Pancreas (tissue), 10 donors: ENCODE data around the gene MEX3A. TPM values are rescaled to one million over a fixed set of nuclear protein-coding genes. Genes with fewer than 3 reads are reported as not detected.

Experiments used
- ATAC-seq, 4 donors: fragments of 200-7000 bp; cut with Tn5 transposase; one replicate each; pipeline versions ENCODE4 v1.8.0 to v1.9.1; 2020; ENCODE audit warnings: mild to moderate bottlenecking in 4 of 4, moderate library complexity in 4 of 4
- DNase-seq, 6 donors: peaks; one replicate each; pipeline ENCODE4 v3.0.0-alpha.2; 2020
- FAIRE-seq: peaks from 2 replicates; lab custom pipeline; 2012; peaks lifted over from hg19 to GRCh38; lab: Jason Lieb, UNC
- H3K27ac ChIP-seq, 4 donors: fragments of 200-600 bp; sonication (generic); 1 replicate in 3 of 4; 2 replicates in 1 of 4; pipeline versions ENCODE4 v1.5.0 to v1.8.0; 2020
- H3K27me3 ChIP-seq, 4 donors: fragments of 200-600 bp; one replicate each; pipeline ENCODE4 v1.8.0; 2021
- H3K36me3 ChIP-seq, 3 donors: fragments of 200-600 bp; sonication (generic) in 1 of 3; one replicate each; pipeline versions ENCODE4 v1.5.0 to v1.8.0; 2020 to 2021
- H3K4me1 ChIP-seq, 3 donors: fragments of 200-600 bp; one replicate each; pipeline ENCODE4 v1.8.0; 2021
- H3K4me3 ChIP-seq, 4 donors: fragments of 200-600 bp; sonication (generic) in 2 of 4; one replicate each; pipeline versions ENCODE4 v1.5.0 to v1.8.0; 2020 to 2021
- H3K9me3 ChIP-seq, 4 donors: fragments of 200-600 bp; one replicate each; pipeline ENCODE4 v1.8.0; 2021
- WGBS, 2 donors: extraction: QIAGEN DNeasy Blood & Tissue Kit; methylation state at CpG; one replicate each; pipeline ENCODE4 v1.1.7; 2013; 5-methylcytosine and 5-hydroxymethylcytosine counted together
- intact Hi-C, 3 donors: fragments of 100-400 bp; cut with DNase I; formaldehyde crosslinking; loops; one replicate each; pipeline versions ENCODE4 v1.11.1 to v1.14.2; 2022
- polyA plus RNA-seq, 2 donors: library from polyadenylated mRNA; stranded (reverse); fragments of 200-250 nt; gene quantifications; one replicate each; pipeline ENCODE4 v1.2.3, GENCODE V29; 2013
- total RNA-seq, 6 donors: library from RNA; stranded (reverse); fragmentation: NEBNext Ultra II Directional in 4 of 6; extraction: Animal tissue kit (Norgen Biotek cat#: 25700) in 4 of 6; gene quantifications; one replicate each; pipeline versions ENCODE4 v1.2.1 to v1.2.4, GENCODE V29; 2021 to 2023
- TF ChIP-seq, protein P1 (sequence below), 4 donors: fragments of 200-600 bp; sonication (generic) in 3 of 4; IDR thresholded peaks; one replicate each; pipeline versions ENCODE4 v1.5.0 to v1.8.0; 2021; ENCODE audit warnings: antibody characterized with exemption in 4 of 4
- donor health status: healthy with polysubstance abuse.
- donor health status: DM: no; HTN: no; CAD: no; lungs with moderate emphysema.
- donor health status: DM: no; HTN: no; CAD: no.
- donor health status: control.
- donor health status: control.
- donor health status: Bipolar disorder and iron deficiency.
- donor health status: DM: yes; HTN: yes; CAD: no.
- donor health status: DM: no; HTN: no; CAD: no.
- donor health status: DM: no; HTN: no; CAD: no.
- donor health status: DM: yes; HTN: yes; CAD: no.

Gene MEX3A
- total and polyA plus RNA-seq, 8 donors: 0.12 to 3.1 (median 0.65) TPM

DNA sequence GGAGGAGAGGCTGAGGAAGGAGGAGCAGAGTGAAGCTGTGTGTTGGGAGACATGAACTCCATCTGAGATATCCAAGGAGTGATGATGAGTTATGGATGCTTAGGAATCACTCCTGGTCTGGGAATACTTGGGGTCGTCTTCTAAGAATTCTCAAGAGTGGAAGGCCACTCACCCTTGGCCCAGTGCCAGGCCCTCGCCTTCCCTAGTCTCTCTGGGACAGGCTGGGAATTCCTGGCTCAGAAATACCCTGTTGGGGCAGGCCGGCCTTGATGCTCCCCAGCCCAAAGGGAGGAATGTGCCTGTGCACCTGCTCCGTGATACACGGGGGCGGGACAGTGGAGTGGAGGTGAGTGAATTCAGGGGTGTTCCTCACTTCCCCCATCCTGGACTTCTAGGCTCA lies 19.6 kb upstream of the MEX3A start:
- TF ChIP-seq, protein P1, sequence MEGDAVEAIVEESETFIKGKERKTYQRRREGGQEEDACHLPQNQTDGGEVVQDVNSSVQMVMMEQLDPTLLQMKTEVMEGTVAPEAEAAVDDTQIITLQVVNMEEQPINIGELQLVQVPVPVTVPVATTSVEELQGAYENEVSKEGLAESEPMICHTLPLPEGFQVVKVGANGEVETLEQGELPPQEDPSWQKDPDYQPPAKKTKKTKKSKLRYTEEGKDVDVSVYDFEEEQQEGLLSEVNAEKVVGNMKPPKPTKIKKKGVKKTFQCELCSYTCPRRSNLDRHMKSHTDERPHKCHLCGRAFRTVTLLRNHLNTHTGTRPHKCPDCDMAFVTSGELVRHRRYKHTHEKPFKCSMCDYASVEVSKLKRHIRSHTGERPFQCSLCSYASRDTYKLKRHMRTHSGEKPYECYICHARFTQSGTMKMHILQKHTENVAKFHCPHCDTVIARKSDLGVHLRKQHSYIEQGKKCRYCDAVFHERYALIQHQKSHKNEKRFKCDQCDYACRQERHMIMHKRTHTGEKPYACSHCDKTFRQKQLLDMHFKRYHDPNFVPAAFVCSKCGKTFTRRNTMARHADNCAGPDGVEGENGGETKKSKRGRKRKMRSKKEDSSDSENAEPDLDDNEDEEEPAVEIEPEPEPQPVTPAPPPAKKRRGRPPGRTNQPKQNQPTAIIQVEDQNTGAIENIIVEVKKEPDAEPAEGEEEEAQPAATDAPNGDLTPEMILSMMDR (IDR thresholded peaks at IDR 0.05): no peak
- Histone ChIP-seq H3K9me3 (no peaks in the 10 kb centered on the region), H3K27ac (no peak overlapping the region), H3K27me3 (no peaks in the 10 kb centered on the region), H3K36me3 (no peaks in the 10 kb centered on the region), H3K4me3 (no peak overlapping the region), H3K4me1 (peaks cover 7 to 29% (median 13%) of the 10 kb centered on the region in 3 donors)
- intact Hi-C loops: no loop called here
- WGBS, 2 donors: 44 to 48% methylated on average over 6 of the region's 6 CpGs
- FAIRE-seq: no peak
- DNase-seq: peak in 2 of 6 donors; percentile 54 to 71
- ATAC-seq: no peak

DNA sequence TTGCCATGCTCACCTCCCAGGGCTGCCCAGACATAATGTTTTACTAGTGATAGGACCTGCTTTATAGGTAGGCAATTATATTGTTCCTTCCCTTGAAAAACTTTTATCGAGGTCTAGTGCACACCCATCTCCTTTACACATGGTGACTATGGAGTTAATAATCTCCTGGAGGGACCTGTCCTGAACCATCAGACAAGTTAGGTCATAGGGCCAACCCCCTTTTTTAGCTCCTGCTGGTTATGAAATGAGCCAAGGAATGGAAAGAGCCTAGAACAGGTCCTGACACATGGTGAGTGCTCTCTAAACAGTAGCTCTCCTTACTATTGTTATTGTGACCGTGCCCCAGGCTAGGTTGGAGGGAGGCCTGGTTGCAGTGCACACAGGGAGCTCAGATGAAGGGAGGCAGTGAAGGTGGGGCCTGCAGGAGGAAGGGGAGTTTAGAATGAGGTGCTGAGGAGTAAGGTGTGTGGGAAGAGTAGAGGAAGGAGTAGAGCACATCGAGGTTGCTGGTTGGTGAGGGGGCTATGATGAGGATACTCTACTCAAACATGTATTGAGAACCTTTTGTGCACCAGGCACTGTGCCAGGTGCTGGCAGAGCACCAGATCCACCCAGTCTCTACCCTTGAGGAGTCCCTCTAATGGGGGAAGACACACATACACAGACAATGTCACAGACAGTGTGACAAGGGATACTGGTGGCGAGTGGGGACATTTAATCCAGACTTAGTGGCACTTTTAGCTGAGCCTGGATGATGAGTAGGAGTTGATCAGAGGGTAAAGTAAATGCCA lies 18.1 kb upstream of the MEX3A start:
- peaks cover 1 to 26% (median 12%) of the 10 kb centered on the region in 3 donors for H3K4me1 ChIP-seq
- WGBS, 2 donors: 55 to 57% methylated on average over 4 of the region's 4 CpGs
- no peaks in the 10 kb centered on the region for H3K27me3 ChIP-seq
- ATAC-seq (no peak), FAIRE-seq (no peak), DNase-seq (no peak)
- no peak overlapping the region for H3K27ac ChIP-seq
- no peaks in the 10 kb centered on the region for H3K9me3 ChIP-seq
- H3K4me3 ChIP-seq: no peak overlapping the region
- TF ChIP-seq, protein P1 (IDR thresholded peaks at IDR 0.05): no peak
- intact Hi-C loops: no loop called here
- no peaks in the 10 kb centered on the region for H3K36me3 ChIP-seq

DNA sequence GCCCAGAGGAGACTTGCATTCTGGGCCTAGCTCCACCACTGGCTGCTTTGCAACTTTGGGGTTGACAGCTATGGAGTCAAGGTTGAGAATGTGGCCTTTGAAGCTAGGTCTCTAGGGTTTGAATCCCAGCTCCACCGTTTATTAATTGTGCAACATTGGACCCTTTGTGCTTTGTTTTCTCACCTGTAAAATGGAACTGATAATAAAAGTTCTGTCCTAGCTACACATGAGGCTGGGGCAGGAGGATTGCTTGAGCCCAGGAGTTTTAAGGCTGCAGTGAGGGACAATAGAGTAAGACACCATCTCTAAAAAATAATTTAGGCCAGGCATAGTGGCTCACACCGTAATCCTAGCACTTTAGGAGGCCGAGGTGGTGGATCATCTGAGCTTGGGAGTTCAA lies 17.0 kb upstream of the MEX3A start:
- Histone ChIP-seq H3K4me3 (no peak overlapping the region), H3K36me3 (no peaks in the 10 kb centered on the region), H3K9me3 (no peaks in the 10 kb centered on the region), H3K27ac (no peak overlapping the region), H3K27me3 (no peaks in the 10 kb centered on the region), H3K4me1 (peaks cover 0 to 15% (median 9%) of the 10 kb centered on the region in 3 donors)
- no peak for DNase-seq
- intact Hi-C loops: no loop called here
- no peak for ATAC-seq
- FAIRE-seq: no peak
- TF ChIP-seq, protein P1 (IDR thresholded peaks at IDR 0.05): no peak
- 57 to 68% methylated on average over 3 of the region's 3 CpGs for WGBS, 2 donors

DNA sequence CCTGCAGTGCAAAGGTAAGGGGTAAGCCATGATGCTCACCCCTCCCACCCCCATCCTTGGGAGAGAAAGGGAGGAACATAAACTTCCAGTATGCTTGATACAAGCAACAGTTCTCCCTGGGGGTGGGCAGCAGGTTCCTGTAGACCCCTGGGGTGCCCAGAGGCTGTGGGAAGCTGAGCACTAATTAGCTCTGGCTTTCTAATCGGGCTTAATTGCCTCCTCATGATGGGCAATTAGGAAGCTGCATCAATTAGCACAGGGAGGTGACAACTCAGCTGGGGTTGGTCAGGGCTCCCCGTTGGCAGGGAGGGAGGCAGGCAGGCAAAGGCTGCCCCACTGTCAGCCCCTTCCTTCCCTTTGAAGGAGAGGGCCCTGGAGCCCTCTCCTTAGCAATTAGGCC lies 16.5 kb upstream of the MEX3A start:
- Histone ChIP-seq H3K4me3 (no peak overlapping the region), H3K36me3 (no peaks in the 10 kb centered on the region), H3K27me3 (no peaks in the 10 kb centered on the region), H3K27ac (no peak overlapping the region), H3K4me1 (peaks cover 0 to 10% (median 4%) of the 10 kb centered on the region in 3 donors), H3K9me3 (no peaks in the 10 kb centered on the region)
- no peak for FAIRE-seq
- 80 to 94% methylated on average over 2 of the region's 2 CpGs for whole genome bisulfite sequencing, 2 donors
- no peak for DNase-seq
- intact Hi-C loops: no loop called here
- ATAC-seq: no peak
- TF ChIP-seq, protein P1 (IDR thresholded peaks at IDR 0.05): no peak
